Lower lobe of right lung (tissue), 2 donors: Measurements from ENCODE around the gene EPS8L3. TPM values are rescaled to one million over a fixed set of nuclear protein-coding genes. Genes with fewer than 3 reads are reported as not detected.

Source experiments
- ATAC-seq, 2 donors: fragments of 200-7000 bp; cut with Tn5 transposase; one replicate each; pipeline ENCODE4 v1.9.1; 2020 to 2022; ENCODE audit warnings: mild to moderate bottlenecking in 2 of 2, moderate library complexity in 2 of 2
- DNase-seq: peaks from one replicate; pipeline ENCODE4 v3.0.0-alpha.2; 2020
- H3K27ac ChIP-seq: fragments of 200-600 bp; one replicate; pipeline ENCODE4 v1.8.0; 2022
- H3K27me3 ChIP-seq: fragments of 200-600 bp; one replicate; pipeline ENCODE4 v1.8.0; 2022; ENCODE audit warnings: low read depth
- H3K36me3 ChIP-seq: fragments of 200-600 bp; one replicate; pipeline ENCODE4 v1.8.0; 2022; ENCODE audit warnings: mild to moderate bottlenecking
- H3K4me1 ChIP-seq: fragments of 200-600 bp; one replicate; pipeline ENCODE4 v1.8.0; 2022
- H3K4me3 ChIP-seq: fragments of 200-600 bp; one replicate; pipeline ENCODE4 v1.8.0; 2022; ENCODE audit warnings: mild to moderate bottlenecking
- H3K9me3 ChIP-seq: fragments of 200-600 bp; one replicate; pipeline ENCODE4 v1.8.0; 2022
- intact Hi-C: fragments of 100-400 bp; cut with DNase I; formaldehyde crosslinking; loops from one replicate; pipeline ENCODE4 v1.11.0; 2022
- total RNA-seq: library from RNA; stranded (reverse); fragmentation: NEBNext Ultra II Directional; extraction: Animal tissue kit (Norgen Biotek cat#: 25700); gene quantifications from one replicate; pipeline ENCODE4 v1.2.1, GENCODE V29; 2021
- TF ChIP-seq, protein P1 (sequence below): fragments of 200-600 bp; IDR thresholded peaks from one replicate; pipeline ENCODE4 v1.8.0; 2022; ENCODE audit warnings: antibody characterized with exemption, mild to moderate bottlenecking
- donor health status: DM: no; HTN: yes; CAD: no; lungs with severe emphysema.

EPS8L3 gene
- total RNA-seq, 1 donor from 2014 or later, result not detected

DNA sequence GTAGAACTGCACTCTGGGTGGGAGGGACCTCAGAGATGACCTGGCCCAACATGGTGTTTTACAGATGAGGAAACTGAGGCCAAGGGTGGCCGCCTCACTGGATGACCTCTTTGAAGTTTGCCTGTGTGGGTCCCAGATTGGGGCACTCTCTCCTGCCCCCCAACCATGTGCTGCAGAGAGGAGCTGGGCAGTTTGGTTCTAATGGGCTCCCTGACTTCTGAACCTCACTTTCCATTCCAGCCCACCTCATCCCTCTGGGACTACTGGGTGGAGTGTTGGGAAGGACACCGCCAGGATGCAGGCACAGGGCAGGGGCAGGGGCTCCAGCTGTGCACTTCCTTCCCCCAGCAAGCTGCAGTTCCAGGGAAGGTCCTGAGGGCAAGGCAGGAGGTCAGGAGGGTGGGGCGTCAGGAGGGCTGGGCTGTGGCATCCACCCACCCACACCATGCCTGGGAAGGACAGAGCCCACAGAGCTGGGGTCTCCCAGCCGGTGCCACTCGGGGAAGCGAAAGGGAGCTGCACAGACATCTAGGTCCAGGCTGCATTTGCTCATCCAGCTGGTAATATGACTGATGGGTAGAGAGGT is 10.3 kb upstream of the EPS8L3 start:
- H3K4me3 ChIP-seq, result no peak overlapping the region
- intact Hi-C loops, result loop anchor here (10.0 kb wide), 1 partner anchor 229 kb away; the partner anchor contains the start of gene GNAI3
- DNase-seq (peak; percentile 42), ATAC-seq (peak in 1 of 2 donors; percentile 1)
- H3K36me3 ChIP-seq, result no peaks in the 10 kb centered on the region
- TF ChIP-seq, protein P1, sequence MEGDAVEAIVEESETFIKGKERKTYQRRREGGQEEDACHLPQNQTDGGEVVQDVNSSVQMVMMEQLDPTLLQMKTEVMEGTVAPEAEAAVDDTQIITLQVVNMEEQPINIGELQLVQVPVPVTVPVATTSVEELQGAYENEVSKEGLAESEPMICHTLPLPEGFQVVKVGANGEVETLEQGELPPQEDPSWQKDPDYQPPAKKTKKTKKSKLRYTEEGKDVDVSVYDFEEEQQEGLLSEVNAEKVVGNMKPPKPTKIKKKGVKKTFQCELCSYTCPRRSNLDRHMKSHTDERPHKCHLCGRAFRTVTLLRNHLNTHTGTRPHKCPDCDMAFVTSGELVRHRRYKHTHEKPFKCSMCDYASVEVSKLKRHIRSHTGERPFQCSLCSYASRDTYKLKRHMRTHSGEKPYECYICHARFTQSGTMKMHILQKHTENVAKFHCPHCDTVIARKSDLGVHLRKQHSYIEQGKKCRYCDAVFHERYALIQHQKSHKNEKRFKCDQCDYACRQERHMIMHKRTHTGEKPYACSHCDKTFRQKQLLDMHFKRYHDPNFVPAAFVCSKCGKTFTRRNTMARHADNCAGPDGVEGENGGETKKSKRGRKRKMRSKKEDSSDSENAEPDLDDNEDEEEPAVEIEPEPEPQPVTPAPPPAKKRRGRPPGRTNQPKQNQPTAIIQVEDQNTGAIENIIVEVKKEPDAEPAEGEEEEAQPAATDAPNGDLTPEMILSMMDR, result peak; percentile 1
- H3K9me3 ChIP-seq, result no peaks in the 10 kb centered on the region
- peaks cover 19% of the 10 kb centered on the region for H3K4me1 ChIP-seq
- no peak overlapping the region for H3K27ac ChIP-seq
- H3K27me3 ChIP-seq, result no peaks in the 10 kb centered on the region

DNA sequence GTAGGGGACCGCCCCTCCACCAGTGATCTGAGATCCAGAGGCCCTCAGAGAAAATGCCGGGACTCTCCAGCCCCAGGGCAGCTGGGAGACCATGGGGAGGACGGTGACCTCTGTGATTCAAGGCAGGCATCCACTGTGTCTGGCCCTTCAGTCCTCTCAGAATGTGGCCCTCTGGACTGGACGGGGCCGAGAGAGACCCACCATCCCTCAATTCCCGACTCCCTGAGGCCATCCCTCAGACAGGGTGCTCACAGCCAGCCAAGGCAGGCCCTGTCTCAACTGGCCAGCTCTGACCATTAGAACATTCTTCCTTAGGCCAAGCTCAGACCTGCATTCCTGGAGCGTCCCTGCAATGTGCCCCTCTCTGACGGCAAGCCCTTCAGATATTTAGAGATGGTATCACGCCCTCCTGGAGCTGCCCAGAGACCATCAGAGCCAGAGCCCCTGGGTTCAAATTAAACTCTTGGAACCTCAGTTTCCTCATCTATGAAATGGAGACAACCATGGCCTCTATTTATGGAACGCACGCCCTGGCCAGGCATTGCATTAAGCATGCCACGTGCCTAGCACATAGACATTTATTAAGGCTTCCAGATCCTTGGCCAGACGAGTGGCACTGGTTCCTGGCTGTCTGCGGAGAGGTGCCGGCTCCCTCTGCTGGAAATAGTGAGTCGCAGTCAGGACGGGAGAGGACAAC is 9.6 kb upstream of the EPS8L3 start:
- H3K9me3 ChIP-seq, result no peaks in the 10 kb centered on the region
- H3K4me3 ChIP-seq, result no peak overlapping the region
- H3K4me1 ChIP-seq, result peaks cover 19% of the 10 kb centered on the region
- intact Hi-C loops, result loop anchor here (10.0 kb wide), 1 partner anchor 229 kb away; the partner anchor contains the start of gene GNAI3
- no peaks in the 10 kb centered on the region for H3K27me3 ChIP-seq
- no peak overlapping the region for H3K27ac ChIP-seq
- TF ChIP-seq, protein P1, result peak; percentile 91
- no peaks in the 10 kb centered on the region for H3K36me3 ChIP-seq
- ATAC-seq, result peak; percentile 87 to 91
- peak; percentile 86 for DNase-seq

DNA sequence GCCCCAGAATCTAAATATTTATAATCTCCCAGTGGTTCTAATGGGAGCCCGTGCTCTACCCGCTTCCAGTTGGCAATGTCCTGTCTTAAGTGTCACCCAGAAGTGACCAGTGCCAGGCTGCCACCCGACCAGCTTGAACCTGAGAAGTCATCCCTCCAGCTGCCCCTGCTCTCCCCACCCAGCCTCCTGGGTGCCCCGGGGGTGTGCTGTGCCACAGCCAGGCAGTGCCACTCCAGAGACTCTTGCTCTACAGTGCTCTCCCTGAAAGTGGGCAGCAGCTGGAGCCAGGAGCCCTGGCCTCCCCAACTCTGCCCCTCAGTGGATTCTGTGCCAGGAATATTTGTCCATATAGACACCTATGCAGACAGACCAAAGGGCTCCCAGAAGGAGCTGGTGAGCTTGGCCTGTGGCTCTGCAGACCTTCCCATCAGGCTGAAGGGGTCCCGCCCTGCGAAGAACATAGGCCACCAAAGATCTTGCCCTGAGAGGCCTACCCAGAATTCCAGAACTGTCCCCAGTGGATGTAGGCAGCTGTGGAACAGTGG is 9.0 kb upstream of the EPS8L3 start:
- intact Hi-C loops, result loop anchor here (10.0 kb wide), 1 partner anchor 228 kb away; the partner anchor contains the start of gene GNAI3
- ATAC-seq (no peak), DNase-seq (peak; percentile 34)
- Histone ChIP-seq H3K4me3 (no peak overlapping the region), H3K36me3 (no peaks in the 10 kb centered on the region), H3K9me3 (no peaks in the 10 kb centered on the region), H3K27me3 (no peaks in the 10 kb centered on the region), H3K4me1 (peaks cover 18% of the 10 kb centered on the region), H3K27ac (no peak overlapping the region)
- TF ChIP-seq, protein P1, result no peak

DNA sequence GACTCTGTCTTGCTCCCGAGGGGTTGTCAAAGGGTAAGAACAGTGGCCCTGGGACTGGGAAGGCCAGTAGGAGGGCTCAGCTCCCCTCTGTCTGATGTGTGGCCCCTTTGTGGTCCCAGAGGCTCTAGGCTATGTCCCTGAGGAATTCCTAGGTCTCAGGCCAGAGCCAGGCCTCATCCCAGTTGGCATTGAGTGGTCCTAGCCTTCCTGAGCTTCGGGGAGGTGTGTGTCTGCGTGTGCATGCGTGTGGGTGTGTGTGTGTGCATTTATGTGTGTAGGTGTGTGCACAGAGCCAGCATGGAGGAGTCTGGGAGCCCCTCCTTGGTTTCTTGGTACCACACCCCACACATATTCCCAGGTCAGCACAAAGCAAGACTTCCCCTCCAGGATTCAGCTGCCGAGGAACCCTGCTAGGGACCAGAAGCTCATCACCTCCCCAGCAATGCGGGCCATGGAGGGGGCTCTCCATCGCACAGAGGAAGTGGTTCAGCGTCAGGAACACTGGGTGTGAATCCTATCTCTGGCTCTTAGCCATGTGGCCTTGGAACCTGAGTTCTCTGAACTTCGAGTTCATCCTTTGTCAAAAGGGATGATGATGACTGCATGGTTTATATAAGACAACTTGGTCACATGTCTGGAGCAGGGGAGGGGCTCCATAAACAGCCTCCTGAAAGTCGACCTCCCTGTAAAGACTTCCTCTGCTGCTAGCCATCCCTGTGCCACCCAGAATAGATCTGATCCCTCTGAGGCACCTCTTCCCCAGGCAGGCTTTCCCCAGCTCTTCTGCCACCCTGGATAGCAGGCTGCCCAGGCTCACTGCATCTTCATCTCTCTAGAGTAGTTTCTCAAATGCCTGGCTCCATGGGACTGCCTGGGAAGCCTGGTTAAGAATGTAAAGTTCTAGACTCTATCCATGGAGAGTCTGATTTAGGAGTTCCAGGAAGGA is 8.3 kb upstream of the EPS8L3 start:
- DNase-seq, result peak; percentile 24
- H3K27me3 ChIP-seq, result no peaks in the 10 kb centered on the region
- H3K36me3 ChIP-seq, result no peaks in the 10 kb centered on the region
- intact Hi-C loops, result loop anchor here (10.0 kb wide), 1 partner anchor 227 kb away; the partner anchor contains the start of gene GNAI3
- ATAC-seq, result no peak
- TF ChIP-seq, protein P1, result no peak
- no peak overlapping the region for H3K4me3 ChIP-seq
- no peak overlapping the region for H3K27ac ChIP-seq
- H3K9me3 ChIP-seq, result no peaks in the 10 kb centered on the region
- peaks cover 11% of the 10 kb centered on the region for H3K4me1 ChIP-seq
